ENCODE results near the gene ANKIB1. TPM values are rescaled to one million over a fixed set of nuclear protein-coding genes. Genes with fewer than 3 reads are reported as not detected.

ANKIB1 gene
- total and polyA plus RNA-seq, 9 of the 15 experiments (the other 6 are each of a cell fraction or from before 2014, with no cell fraction given) = 5.9 to 25.2 (median 16.1) TPM

- Histone ChIP-seq H3K9me3 (replicated peaks; ENCODE audit: control insufficient read depth, insufficient read depth, low read depth, low read length) (no peaks in the 10 kb centered on the region), H3K4me2 (ENCODE audit: insufficient read depth, low read length) (no peak overlapping the region), H3K4me1 (replicated peaks in 1 of 2; ENCODE audit: control insufficient read depth in 2 of 2, insufficient read depth in 2 of 2, low read length in 2 of 2) (no peaks in the 10 kb centered on the region; a peak in 2 of 5 replicates), H3K79me2 (ENCODE audit: control insufficient read depth, insufficient read depth, low read length) (no peaks in the 10 kb centered on the region), H3K36me3 (ENCODE audit: control insufficient read depth, insufficient read depth, low read length) (no peaks in the 10 kb centered on the region), H3K27ac (ENCODE audit: extremely low read depth, low read depth, low read length) (no peak overlapping the region), H3K9ac (ENCODE audit: insufficient read depth in 1 of 2, low read depth in 2 of 2, low read length in 2 of 2) (no peak overlapping the region), H3K9me1 (ENCODE audit: control insufficient read depth, insufficient read depth, low read length) (no peaks in the 10 kb centered on the region), H3K27me3 (ENCODE audit: control insufficient read depth in 2 of 2, insufficient read depth in 2 of 2, low read length in 2 of 2) (no peaks in the 10 kb centered on the region), H3K4me3 (no peak overlapping the region), H4K20me1 (replicated peaks; ENCODE audit: control insufficient read depth, insufficient read depth, low read length) (no peaks in the 10 kb centered on the region), H2AFZ (ENCODE audit: low read depth, low read length) (no peak overlapping the region)
- no TSS peak for BruUV-seq (replicated peaks)
- ChIA-PET CTCF (ENCODE audit: low intra/inter-chr PET ratio) (no interaction called here), POLR2A (no interaction called here)
- 20% methylated on average over 3 of the region's 3 CpGs for WGBS (ENCODE audit: insufficient coverage, low coverage, missing lambda C conversion rate)
- ATAC-seq = peak; percentile 40
- in situ Hi-C loops (cut with MboI) = loop anchor here (10.0 kb wide), 1 partner anchor 298 kb away; the partner anchor contains the start of gene CYP51A1
- no peak for DNase-seq (ENCODE audit: extremely low read depth in 1 of 4, low spot score in 3 of 4)
- TF ChIP-seq PTBP1 (IDR thresholded peaks at IDR 0.05; ENCODE audit: low read depth, low read length) = no peak
- 0 out of 2 replicates have a peak, but pooled peaks have one; percentile 4 for TF ChIP-seq CBFA2T3 (IDR thresholded peaks at IDR 0.05)
- TF ChIP-seq CEBPB (tag; IDR thresholded peaks at IDR 0.05) = peak; percentile 83
- FAIRE-seq = no peak
- intact Hi-C loops (cut with micrococcal nuclease) = no loop called here
Measured at GRCh38 chr7:92432299-92432946, 186.6 kb downstream of the ANKIB1 start.

- no peak overlapping the region for H2AFZ ChIP-seq (ENCODE audit: low read depth, low read length)
- ChIA-PET CTCF (ENCODE audit: low intra/inter-chr PET ratio) (no interaction called here), POLR2A (no interaction called here)
- H3K9me1 ChIP-seq (ENCODE audit: control insufficient read depth, insufficient read depth, low read length) = no peaks in the 10 kb centered on the region
- H3K9ac ChIP-seq (ENCODE audit: insufficient read depth in 1 of 2, low read depth in 2 of 2, low read length in 2 of 2) = no peak overlapping the region
- no peak overlapping the region for H3K4me3 ChIP-seq
- no peak overlapping the region for H3K4me2 ChIP-seq (ENCODE audit: insufficient read depth, low read length)
- no peaks in the 10 kb centered on the region for H4K20me1 ChIP-seq (replicated peaks; ENCODE audit: control insufficient read depth, insufficient read depth, low read length)
- intact Hi-C loops (cut with micrococcal nuclease) = no loop called here
- FAIRE-seq = no peak
- in situ Hi-C loops (cut with MboI) = loop anchor here (10.0 kb wide), 1 partner anchor 298 kb away; the partner anchor contains the start of gene CYP51A1
- no TSS peak for BruUV-seq (replicated peaks)
- H3K27ac ChIP-seq (ENCODE audit: extremely low read depth, low read depth, low read length) = no peak overlapping the region
- no peak for ATAC-seq
- no peaks in the 10 kb centered on the region for H3K36me3 ChIP-seq (ENCODE audit: control insufficient read depth, insufficient read depth, low read length)
- no peaks in the 10 kb centered on the region for H3K79me2 ChIP-seq (ENCODE audit: control insufficient read depth, insufficient read depth, low read length)
- H3K4me1 ChIP-seq (replicated peaks in 1 of 2; ENCODE audit: control insufficient read depth in 2 of 2, insufficient read depth in 2 of 2, low read length in 2 of 2) = no peaks in the 10 kb centered on the region; a peak in 2 of 5 replicates
- H3K9me3 ChIP-seq (replicated peaks; ENCODE audit: control insufficient read depth, insufficient read depth, low read depth, low read length) = no peaks in the 10 kb centered on the region
- 63% methylated on average over 8 of the region's 8 CpGs for WGBS (ENCODE audit: insufficient coverage, low coverage, missing lambda C conversion rate)
- peak; percentile 58 for TF ChIP-seq ATF3 (IDR thresholded peaks at IDR 0.05)
- no peak for TF ChIP-seq ATF3 (CRISPR knock-in tag; conservative IDR thresholded peaks at IDR 0.05)
- no peak for TF ChIP-seq TBP (optimal IDR thresholded peaks at IDR 0.05; ENCODE audit: low read depth, low read length)
- TF ChIP-seq TAF7 (tag; IDR thresholded peaks at IDR 0.05) = no peak
- no peaks in the 10 kb centered on the region for H3K27me3 ChIP-seq (ENCODE audit: control insufficient read depth in 2 of 2, insufficient read depth in 2 of 2, low read length in 2 of 2)
- DNase-seq (ENCODE audit: extremely low read depth in 1 of 4, low spot score in 3 of 4) = no peak
Measured at GRCh38 chr7:92433019-92433418, 187.2 kb downstream of the ANKIB1 start.

Data from K562 (cell line).